PC-9 (cell line): Measurements from ENCODE around the gene PRKCH.

ENCODE experiments used
- EZH2 ChIP-seq: fragments of 200-600 bp; sonication (generic); IDR thresholded peaks from 2 replicates; pipeline ENCODE4 v1.8.0; 2017; ENCODE audit warnings: antibody characterized with exemption, low read depth
- TF ChIP-seq, protein P1 (sequence below): fragments of 200-600 bp; sonication (generic); conservative IDR thresholded peaks from 2 replicates; pipeline ENCODE4 v1.6.1; 2017; ENCODE audit warnings: mixed run types, antibody characterized with exemption, mild to moderate bottlenecking, moderate library complexity

DNA sequence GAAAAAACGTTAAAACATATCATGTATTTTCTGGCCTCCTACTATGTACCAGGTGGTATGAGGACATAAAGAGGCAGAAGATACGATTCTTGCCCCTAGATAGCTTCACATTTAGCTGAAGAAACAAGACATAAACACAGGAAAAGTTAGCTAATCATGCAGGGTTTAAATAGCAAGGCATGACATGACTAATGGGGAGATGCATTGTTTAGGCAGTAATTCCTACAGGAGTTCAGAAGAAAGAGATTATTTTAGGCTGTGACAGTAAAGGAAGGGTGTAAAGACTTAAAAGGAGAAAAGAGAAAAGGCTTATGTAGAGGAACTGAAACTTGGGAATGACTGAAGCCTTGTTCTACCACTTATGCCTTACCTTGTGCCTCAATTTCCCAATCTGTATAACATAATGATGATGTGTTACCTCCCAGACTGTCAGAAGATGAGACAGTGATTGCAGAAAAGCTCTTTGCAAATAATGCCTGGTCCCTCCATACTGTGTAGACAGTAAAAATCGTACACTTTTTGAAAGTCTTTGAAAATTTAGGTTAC is 44.4 kb downstream of the PRKCH start:
- TF ChIP-seq, protein P1, sequence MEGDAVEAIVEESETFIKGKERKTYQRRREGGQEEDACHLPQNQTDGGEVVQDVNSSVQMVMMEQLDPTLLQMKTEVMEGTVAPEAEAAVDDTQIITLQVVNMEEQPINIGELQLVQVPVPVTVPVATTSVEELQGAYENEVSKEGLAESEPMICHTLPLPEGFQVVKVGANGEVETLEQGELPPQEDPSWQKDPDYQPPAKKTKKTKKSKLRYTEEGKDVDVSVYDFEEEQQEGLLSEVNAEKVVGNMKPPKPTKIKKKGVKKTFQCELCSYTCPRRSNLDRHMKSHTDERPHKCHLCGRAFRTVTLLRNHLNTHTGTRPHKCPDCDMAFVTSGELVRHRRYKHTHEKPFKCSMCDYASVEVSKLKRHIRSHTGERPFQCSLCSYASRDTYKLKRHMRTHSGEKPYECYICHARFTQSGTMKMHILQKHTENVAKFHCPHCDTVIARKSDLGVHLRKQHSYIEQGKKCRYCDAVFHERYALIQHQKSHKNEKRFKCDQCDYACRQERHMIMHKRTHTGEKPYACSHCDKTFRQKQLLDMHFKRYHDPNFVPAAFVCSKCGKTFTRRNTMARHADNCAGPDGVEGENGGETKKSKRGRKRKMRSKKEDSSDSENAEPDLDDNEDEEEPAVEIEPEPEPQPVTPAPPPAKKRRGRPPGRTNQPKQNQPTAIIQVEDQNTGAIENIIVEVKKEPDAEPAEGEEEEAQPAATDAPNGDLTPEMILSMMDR = no peak
- TF ChIP-seq EZH2 = no peak
